Fibroblast of skin of left biceps (primary cell): Measurements from ENCODE around the gene PDCD1LG2.
"Not testable (repeated sequence)": the region's sequence is repeated elsewhere in the genome, so short reads cannot be mapped to it uniquely, and the experiment has no call there.

ENCODE experiments used
- DNase-seq, 2 experiments: peaks; one replicate each; pipeline ENCODE4 v3.0.0-alpha.2; 2013; ENCODE audit warnings: low read depth in 2 of 2

PDCD1LG2 gene

DNA sequence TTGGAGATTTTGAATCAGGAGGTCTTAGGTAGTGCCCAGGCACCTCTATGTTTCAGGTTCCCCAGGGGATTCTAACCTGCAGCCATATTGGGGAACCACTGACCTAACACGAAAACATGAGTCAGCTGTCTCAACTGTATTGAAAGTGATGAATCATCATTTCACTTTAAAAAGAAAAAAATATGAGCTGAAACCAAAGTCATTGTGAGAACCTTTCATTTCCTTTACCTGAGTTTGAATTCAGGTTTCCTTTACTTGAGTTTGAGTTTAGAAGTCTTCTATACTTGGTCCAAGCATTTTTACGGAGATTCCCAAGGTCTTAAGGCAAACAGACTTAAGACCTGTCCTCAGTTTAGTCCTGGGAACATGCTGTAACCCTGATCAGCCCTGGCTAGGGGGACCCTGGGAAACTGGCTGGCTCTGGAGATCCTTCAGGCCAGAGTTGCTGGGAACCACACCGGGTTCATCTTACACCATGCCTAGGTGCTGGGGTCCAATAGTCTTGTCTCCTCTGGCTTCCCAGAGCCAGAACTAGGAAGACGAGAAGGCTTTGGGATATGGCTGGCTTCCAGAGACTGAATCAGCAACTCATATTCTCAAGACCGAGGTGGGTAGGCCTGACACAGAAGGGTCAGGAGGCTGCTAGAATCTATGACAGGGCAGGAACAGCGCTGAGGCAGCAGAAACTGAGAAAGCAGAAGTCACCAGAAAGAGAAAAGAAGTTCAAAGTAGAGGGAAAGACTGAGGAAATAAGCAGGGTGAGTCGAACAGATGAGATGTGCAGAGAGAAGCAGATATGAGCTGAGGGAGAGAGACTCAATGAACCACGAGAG, 16.4 kb upstream of the PDCD1LG2 start:
- DNase-seq = peak in 1 of 2 experiments; percentile 49

DNA sequence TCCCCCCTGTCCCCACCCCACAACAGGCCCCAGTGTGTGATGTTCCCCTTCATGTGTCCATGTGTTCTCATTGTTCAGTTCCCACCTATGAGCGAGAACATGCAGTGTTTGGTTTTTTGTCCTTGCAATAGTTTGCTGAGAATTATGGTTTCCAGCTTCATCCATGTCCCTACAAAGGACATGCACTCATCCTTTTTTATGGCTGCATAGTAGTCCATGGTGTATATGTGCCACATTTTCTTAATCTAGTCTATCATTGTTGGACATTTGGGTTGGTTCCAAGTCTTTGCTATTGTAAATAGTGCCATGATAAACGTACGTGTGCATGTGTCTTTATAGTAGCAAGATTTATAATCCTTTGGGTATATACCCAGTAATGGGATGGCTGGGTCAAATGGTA, 15.6 kb upstream of the PDCD1LG2 start:
- DNase-seq = not testable (repeated sequence)

DNA sequence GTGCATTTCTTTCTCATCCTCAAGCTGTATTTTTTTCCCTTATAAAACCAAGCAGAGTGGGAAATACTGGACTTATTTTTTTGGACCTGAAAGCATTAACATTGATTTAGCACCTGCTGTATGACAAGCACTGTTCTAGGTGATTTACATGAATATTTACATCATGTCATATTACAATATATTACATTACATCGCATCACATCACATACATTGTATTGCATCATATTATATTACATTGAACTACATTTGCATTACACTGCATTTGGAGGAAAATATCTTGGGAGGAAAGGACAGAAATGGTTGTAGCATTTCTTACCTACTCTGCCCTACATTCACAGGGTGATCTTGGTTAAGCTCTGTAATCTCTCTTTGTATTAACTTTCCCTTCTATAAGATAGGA, 11.2 kb upstream of the PDCD1LG2 start:
- no peak for DNase-seq

DNA sequence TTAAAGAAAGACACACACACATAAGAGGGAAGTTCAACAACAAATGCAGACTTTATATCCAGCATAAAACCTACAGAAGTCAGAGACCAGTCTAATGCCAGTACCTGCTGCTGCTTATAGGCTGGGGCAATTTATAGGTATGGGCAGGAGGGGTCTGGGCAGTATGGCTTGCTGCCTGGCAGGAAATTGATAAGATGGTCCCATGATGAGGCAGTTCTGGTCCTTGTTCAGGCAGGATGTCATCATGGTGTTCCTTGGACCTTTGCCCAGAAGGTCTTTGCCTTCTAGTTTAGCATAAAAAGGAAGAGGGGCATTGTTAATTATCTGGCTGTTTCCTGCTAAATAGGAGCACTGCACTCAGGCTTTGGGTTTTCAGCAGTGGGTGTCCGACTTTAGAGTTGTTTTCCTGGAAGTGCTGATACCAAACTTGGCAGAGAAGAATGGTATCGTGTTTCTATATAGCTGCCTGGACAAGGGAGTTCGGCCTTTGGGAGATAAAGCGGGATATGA, 10.4 kb upstream of the PDCD1LG2 start:
- no peak for DNase-seq

DNA sequence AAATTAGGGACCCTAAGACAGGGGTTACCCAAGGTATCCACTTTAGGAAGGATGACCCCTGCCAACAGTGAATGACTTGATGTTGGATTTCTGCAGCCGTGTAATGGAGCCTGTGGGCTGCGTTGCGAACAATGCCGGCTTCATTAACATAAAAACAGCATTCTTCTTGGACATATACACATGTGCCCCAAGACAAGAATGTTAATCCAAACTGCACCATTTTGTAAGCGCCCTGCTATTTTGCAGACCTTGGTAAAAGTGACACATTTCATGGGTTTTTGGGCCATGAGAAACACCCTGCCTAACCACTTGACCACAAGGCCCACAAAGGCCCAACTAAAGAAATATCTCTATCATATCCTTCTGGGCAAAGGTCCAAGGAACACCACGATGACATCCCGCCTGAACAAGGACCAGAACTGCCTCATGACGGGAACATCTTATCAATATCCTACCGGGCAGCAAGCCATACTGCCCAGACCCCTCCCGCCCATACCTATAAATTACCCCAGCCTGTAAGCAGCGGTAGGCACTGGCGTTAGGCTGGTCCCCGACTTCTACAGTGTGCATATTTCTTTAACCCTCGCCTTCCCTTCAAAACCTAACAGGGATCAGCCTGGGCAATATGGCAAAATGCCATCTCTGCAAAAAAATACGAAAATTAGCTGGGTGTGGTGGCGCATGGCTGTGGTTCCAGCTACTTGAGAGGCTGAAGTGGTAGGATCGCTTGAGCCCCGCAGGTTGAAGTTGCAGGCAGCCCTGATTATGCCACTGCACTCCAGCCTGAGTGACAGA, 9.7 kb upstream of the PDCD1LG2 start:
- DNase-seq = no peak

DNA sequence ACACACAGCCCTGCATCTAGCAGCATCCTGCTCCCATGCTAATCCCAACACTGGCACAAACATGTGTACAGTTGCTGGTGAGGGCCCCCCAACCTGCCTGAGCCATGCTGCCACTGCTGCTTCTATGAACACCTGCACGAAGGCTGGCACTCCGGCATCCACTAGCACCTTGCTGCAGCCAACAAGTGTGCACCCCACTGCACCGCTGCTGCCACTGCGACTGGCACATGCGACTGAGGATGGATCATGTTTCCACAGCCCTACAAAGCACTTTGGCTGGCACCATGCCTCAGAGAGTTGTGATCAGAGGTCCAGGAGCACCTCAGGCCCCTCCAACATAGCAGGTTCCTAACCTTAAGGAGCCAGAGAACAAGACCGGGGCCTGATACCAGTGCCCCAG, 7.8 kb upstream of the PDCD1LG2 start:
- no peak for DNase-seq

DNA sequence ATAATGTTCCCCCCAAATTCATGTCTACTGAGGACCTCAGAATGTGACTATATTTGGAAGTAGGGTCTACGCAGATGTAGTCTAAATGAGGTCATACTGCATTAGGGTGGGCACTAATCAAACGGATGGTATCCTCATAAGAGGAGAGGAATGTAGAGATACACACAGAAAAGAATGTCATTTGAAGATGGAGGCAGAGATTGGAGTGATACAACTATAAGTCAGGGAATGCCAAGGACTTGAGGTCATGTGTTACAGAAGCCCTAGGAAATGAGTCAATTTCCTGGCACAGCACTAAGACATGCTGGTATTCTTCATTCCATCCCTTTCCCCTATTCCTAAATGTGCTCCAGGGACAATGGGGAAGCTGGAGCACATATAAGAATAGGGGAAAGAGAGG, 758 bp upstream of the PDCD1LG2 start:
- DNase-seq = peak; percentile 94

DNA sequence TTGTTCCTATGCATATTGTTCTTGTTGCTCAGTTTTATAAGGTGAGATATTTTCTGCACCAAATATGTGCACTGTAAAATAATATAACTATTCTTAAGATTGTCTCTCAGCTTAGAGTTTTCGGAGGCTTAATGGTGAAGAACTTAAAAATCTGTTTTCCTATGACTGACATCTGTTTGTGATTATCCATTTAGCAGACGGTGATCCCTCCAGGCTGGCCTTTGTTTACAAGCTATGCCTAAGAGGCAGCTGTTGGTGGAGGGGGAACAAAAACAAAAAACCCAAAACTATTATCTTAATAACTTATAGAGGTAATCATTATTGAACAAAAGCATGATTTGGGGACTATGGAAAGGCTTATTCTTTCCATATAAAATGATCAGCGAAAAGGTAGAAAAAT, 658 bp downstream of the PDCD1LG2 start:
- DNase-seq = no peak

DNA sequence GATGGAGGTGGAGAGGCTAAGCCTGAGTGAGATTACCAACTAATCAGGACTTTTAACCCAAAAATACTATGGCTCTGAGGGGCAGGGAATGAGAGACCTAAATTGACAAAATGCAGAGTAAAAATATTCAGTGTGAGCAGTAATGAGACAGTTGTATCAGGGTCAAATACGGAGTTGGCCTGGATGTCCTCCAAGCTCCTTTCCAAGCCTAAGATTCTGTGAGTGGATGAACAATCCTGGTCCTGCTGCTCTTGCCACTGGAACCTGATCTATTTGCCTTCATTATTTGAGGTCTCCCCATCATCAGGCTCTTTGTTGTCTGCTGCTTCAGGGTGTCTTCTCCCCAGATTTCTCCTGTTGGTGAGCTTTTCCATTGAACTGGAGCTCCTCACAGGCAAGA, 1.1 kb downstream of the PDCD1LG2 start:
- DNase-seq = no peak

DNA sequence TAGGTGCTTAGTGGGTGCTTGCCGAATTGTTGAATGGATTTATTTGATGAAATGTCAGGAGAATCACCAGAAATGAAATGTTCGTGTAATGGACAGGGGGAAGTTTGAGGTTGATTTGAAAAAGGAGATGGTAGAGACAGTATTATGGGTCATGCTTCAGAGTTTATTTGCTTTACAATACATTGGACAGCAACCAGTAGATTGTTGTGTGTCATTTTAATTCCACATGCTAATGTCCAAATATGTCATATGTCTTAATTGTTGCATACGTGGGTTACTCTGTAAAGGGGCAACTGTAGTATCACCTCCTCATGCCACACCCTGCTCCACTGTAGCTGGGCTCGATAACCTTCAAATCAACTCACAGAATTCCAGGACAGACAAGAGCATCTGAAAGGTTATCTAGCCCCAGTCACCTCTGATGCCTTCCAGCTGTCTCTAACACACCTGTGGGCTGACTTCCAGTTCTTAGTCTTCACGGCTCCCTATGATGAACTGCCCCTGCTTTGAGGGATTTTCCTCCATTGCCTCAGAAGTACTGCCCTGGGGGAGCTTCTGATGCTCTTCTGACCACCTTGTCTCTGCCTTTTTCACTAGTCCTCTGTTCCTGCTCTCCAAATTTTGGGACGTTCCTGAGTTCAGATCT, 1.7 kb downstream of the PDCD1LG2 start:
- DNase-seq = no peak

DNA sequence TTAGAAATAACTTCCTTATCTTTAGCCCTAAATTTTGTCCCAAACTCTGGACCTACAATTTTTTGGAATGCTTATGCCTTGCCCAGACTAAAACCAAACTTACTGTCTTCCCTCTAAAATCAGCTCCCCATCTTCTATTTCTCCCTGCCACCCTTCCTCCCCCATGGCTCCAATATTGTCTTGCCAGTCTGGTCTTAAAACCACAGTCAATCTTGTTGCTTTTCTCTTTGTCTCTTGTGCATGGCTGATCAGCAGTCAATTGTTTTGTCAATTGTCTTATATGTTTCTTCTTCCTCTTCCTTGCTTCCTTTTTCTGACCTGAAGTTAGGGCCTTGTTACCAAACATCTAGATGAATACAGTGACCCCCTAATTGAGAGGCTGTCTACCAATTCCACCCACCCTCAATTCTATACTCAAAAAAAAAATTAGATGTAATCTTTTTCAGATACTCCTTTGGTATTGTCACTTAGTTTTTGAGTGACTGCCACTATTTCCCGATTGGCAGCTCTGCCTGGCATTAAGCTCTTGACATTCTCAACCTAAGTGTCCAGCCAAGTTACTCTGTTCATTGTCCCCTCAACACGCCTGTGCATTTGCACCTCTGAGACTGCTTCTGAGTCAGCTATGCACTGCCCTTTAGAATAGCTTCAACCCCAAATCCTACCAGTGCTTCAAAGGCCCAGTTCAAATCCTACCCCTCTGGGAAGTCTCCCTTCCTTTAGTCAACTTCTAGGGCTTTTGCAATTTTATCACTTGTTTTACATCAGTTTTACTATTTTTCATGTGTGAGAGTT, 2.5 kb downstream of the PDCD1LG2 start:
- DNase-seq = no peak

DNA sequence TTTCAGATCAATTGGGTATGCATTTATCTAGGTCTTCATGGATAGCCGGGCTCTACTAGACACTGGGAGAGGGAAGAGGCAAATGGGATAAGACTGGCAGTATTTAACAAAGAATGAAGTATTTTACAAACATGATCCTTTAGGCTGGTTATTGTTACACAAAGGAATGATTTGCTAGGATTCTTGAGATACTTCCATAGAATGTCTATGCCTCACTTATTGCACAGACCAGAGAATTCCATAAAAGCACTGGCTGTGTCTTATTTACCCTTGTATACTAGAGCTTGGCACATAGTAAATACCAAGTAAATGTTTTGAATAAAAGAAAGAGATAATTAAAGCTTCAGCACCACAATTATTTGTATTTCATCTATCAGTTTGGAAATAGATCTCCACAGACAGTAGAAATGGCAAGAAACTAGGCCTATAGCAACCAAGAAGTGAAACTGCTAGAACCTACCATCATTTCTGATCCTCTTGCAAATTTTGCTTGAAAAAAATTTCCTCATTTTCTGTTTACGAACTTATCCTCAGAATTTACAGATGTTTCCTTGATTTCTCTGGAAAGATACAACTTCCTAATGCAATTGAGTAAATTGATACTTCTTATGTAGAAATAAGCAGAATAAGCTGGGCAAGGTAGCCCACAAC, 3.8 kb downstream of the PDCD1LG2 start:
- no peak for DNase-seq

DNA sequence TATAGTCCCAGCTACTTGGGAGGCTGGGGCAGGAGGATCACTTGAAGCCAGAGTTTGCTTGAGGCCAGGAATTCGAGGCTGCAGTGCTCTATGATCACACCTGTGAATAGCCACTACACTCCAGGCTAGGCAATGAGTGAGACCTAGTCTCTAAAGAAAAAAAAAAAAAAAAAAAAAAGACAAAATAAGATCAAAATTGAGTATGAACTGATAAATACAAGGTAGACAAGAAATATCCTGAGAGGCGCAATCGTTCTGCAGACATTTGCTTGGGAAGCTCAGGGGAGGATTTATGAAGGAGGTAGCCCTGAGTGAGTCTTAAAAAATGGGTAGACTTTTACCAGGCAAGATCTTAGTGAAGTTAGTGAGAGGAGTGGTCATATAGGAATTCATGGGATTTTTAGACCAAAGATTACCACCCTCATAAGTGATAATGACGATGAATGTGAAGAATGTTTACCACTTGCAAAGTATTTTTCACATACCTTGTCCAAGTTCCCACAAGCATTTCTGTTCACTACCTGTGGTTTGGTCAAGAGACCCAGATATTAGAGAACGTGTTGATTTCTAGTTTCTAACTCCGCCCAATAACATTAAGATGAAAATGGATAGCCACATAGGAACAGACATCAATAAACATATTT, 4.4 kb downstream of the PDCD1LG2 start:
- DNase-seq = no peak

DNA sequence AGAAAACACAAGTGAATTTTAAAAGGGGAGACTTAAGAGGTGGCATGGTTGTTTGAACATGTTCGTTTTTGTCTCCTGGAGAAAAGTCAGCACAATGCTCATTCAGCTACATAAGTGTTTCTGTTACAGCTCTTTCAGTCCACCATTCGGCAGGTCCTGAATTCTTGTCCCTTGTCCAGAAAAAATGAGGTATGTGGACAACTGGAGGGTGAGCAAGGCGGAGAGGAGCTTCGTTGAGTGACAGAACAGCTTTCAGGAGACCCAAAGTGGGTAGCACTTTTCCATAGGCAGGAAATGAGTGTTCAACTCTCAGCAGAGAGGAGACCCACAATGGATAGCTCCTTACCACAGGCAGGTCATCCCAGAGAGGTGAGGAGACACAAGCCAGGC, 4.9 kb downstream of the PDCD1LG2 start:
- no peak for DNase-seq

DNA sequence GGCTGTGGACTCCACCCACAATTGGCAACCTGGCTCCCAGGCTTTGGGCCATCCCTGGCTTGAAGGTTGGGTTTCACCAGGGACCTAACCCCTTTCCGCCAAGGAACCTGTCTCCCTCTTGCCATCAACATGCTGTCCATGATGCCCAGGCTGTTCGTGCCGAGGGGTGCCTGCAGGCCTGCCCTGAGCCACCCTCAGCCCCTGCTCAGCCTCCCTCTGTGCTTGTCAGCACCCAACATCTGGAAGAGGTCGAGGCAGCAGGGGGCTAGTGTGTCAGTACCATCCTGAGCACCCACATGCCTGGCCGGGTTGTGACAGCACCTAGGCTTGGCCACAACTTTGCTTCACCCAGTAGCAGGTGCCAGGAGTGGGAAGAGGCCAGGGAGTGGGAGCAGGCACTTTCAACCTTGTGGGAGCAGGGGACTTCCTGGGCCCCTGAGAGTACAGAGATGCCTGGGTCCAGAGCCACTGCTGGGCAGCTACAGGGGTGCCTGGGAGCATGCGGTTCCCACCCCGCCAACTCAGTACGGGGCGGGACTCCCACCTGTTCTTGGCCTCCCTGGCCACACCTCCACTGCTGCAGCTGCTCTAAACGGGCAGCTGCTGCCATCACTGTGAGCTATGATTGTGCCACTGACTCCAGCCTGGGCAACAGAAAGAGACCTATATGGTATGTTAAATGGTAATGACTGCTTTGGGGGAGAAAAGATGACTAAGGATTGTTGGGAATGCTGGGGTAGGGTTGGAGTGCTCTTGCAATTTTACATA, 6.3 kb downstream of the PDCD1LG2 start:
- DNase-seq = no peak

DNA sequence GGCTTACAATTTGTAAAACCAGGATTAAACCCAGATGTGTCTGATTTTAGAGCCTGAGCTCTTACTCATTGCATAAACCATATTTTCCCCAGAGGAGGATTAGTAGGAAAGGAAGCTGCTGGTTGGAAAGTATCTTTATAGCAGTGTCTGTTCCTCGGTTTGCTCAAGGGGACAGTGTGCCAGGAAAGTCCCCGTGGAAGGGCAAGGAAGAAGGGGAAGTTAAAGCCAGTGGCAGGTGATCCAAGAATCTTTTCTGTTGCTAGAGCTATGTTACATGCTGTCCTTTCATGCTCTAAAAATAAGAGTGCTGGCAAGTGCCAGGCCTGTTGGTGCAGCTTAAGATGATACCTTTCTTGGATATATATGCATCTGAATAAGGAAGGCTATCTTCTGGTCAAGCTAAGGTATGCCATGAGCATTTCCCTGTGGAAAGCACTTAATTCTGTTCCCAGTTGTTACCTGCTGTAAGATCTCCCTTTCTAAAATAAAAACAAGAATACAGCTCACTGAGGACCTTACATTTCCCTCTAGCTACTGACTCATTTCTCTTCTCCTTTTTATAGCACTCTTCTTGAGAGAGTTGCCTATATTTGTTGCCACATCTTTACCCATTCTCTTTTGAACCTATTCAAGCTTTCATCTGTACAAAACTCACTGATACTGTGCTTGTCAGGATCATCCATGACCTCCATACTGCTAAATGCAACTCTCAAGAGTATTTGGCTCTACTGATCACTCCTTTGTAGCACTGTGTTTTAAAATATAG, 8.0 kb downstream of the PDCD1LG2 start:
- no peak for DNase-seq

DNA sequence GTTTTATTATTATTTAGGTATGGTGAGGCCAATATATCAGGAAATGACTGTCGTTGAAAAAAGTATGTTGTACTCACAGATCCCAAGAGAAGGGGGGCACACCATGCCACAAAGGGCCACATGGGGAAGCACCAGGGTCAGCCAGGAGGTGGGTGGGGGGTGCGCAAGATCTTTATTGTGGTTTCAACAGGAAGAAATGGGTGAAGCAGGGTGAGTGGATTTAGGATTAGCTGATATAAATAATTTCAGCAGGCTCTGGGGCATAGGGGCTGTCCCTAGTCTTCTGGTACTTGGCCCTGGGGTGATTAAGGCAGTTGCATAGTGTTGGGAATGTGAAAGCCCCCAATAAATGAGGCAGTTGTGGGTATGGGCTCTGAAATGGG, 8.6 kb downstream of the PDCD1LG2 start:
- DNase-seq = no peak

DNA sequence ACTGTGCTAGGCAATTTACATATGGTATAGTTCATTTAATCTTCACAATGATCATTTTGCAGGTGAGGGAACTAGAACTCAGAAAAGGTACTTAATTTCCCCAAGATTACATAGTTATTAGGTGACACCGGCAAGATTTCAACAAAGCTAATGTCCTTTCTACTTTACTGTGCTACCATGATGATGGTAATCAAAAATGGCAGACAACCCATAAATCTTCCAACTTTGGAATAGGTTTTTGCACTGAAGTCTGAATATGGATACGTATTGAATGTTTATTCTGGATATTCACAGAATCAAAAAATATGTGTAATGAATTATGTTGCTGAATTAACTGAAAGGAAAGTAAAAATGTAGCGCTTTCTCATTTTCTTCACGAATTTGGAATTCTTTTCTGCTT, 13.8 kb downstream of the PDCD1LG2 start:
- no peak for DNase-seq

DNA sequence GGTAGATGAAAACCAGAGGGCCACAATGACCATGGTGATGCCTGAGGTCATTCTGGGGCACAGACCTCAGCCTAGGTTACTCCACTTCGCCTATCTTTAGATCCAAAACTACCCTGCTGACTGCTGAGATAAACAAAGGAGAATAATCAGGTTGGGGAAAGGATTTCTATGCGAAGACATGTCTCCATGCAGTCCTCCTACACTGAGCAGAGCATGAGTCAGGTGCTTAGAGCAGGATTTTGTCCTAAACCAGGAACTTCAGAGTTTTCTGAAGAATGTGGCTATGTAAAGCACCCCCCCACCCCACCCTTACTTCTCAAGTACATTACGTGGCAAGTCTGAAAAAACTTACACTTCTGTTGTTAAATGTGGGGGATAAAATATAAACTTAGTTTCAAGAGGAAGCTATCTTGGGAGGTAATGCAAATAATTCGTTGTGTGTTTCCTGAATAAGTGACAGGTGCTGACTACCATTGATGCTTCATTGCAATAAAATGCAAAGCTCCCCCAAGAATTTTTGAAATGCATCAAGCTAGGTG, 19.4 kb downstream of the PDCD1LG2 start:
- DNase-seq = no peak
